HCT116 (cell line): ENCODE data around the gene SMIM45.

ENCODE experiments used
- ATAC-seq: fragments of 200-7000 bp; cut with Tn5 transposase; 2 replicates; pipeline ENCODE4 v1.9.1; 2020; ENCODE audit warnings: mild to moderate bottlenecking, moderate library complexity
- BruUV-seq: library from RNA; stranded (reverse); fragments of 400-500 nt; replicated peaks from 2 replicates; lab custom pipeline; 2021; lab: Mats Ljungman, UMichigan
- CTCF ChIA-PET: fragments of 300-600 bp; sonication (Branson Sonifier 250); formaldehyde crosslinking; loops from one replicate; lab custom pipeline; 2021; ENCODE audit warnings: antibody characterized with exemption; lab: Charles Lee
- POLR2A ChIA-PET: fragments of 300-600, 350-600 bp; sonication (Branson Sonifier 250); formaldehyde crosslinking; loops from one replicate; lab custom pipeline; 2021; ENCODE audit warnings: antibody characterized with exemption; lab: Charles Lee
- RAD21 ChIA-PET, 2 experiments: fragments of 300-600 bp; sonication (Branson Sonifier 250); formaldehyde crosslinking; loops; one replicate each; lab custom pipeline; 2023; ENCODE audit warnings: low total read pairs in 2 of 2; ENCODE audit not compliant: uncharacterized antibody in 2 of 2, unreplicated experiment in 2 of 2, low non-redundant PET in 1 of 2; lab: Charles Lee
- DNase-seq: peaks from one replicate; pipeline ENCODE4 v3.0.0-alpha.2; 2010; ENCODE audit warnings: low read depth, low spot score
- H2AFZ ChIP-seq: fragments of 200-600 bp; shearing (Covaris generic), sonication (generic); 2 replicates; pipeline ENCODE4 v1.6.1; 2017; ENCODE audit warnings: low read depth, mixed run types, mixed read lengths, antibody characterized with exemption, low read length; ENCODE audit not compliant: poor library complexity, severe bottlenecking
- H3K27ac ChIP-seq: 2 replicates; pipeline ENCODE4 v1.5.1; 2012; ENCODE audit warnings: low read depth, low read length
- H3K27me3 ChIP-seq: fragments of 200-600 bp; sonication (generic); 2 replicates; pipeline ENCODE4 v1.6.1; 2016; ENCODE audit warnings: mixed run types, low read length, mixed read lengths; ENCODE audit not compliant: insufficient read depth
- H3K36me3 ChIP-seq, 2 experiments: fragments of 200-500 bp in 1 of 2; fragments of 200-600 bp in 1 of 2; sonication (Bioruptor generic) in 1 of 2; sonication (generic) in 1 of 2; 2 replicates each; pipeline versions ENCODE4 v1.5.1 to v1.6.1; 2014 to 2016; ENCODE audit warnings: low read length in 2 of 2, inconsistent platforms in 1 of 2, mixed read lengths in 1 of 2, mixed run types in 1 of 2; ENCODE audit not compliant: insufficient read depth in 2 of 2, control insufficient read depth in 1 of 2
- H3K4me1 ChIP-seq, 2 experiments: fragments of 200-600 bp in 1 of 2; sonication (generic) in 1 of 2; 2 replicates each; pipeline versions ENCODE4 v1.5.1 to v1.6.1; 2012 to 2017; ENCODE audit warnings: low read length in 2 of 2, inconsistent platforms in 1 of 2, mild to moderate bottlenecking in 1 of 2, mixed read lengths in 1 of 2, mixed run types in 1 of 2, moderate library complexity in 1 of 2; ENCODE audit not compliant: insufficient read depth in 2 of 2, control insufficient read depth in 1 of 2
- H3K4me2 ChIP-seq: fragments of 200-600 bp; sonication (generic); 2 replicates; pipeline ENCODE4 v1.6.1; 2017; ENCODE audit warnings: mixed run types, low read length, mixed read lengths
- H3K4me3 ChIP-seq, 2 experiments: fragments of 200-600 bp in 1 of 2; sonication (generic) in 1 of 2; replicated peaks in 1 of 2; 2 replicates each; pipeline ENCODE4 v1.5.1; 2011 to 2016; ENCODE audit warnings: low read length in 2 of 2, control low read depth in 1 of 2, low read depth in 1 of 2, mild to moderate bottlenecking in 1 of 2, mixed read lengths in 1 of 2, mixed run types in 1 of 2
- H3K79me2 ChIP-seq: fragments of 200-600 bp; sonication (generic); 2 replicates; pipeline ENCODE4 v1.6.1; 2017; ENCODE audit warnings: mild to moderate bottlenecking, mixed run types, low read length, moderate library complexity, mixed read lengths; ENCODE audit not compliant: insufficient read depth
- H3K9ac ChIP-seq: fragments of 200-600 bp; sonication (generic); 2 replicates; pipeline ENCODE4 v1.6.1; 2016; ENCODE audit warnings: low read length, mixed read lengths
- H3K9me2 ChIP-seq: fragments of 200-600 bp; sonication (generic), shearing (Covaris generic); 2 replicates; pipeline ENCODE4 v1.6.1; 2017; ENCODE audit warnings: mixed run types, mild to moderate bottlenecking, moderate library complexity; ENCODE audit not compliant: insufficient read depth
- H3K9me3 ChIP-seq, 2 experiments: fragments of 200-500 bp in 1 of 2; fragments of 200-600 bp in 1 of 2; sonication (Bioruptor generic) in 1 of 2; sonication (generic) in 1 of 2; 2 replicates each; pipeline ENCODE4 v1.6.1; 2014 to 2017; ENCODE audit warnings: low read length in 2 of 2, mixed read lengths in 2 of 2, inconsistent platforms in 1 of 2, low read depth in 1 of 2, mild to moderate bottlenecking in 1 of 2, mixed run types in 1 of 2, moderate library complexity in 1 of 2; ENCODE audit not compliant: control insufficient read depth in 1 of 2, insufficient read depth in 1 of 2
- H4K20me1 ChIP-seq: fragments of 200-600 bp; sonication (generic), shearing (Covaris generic); 2 replicates; pipeline ENCODE4 v1.6.1; 2017; ENCODE audit warnings: mixed run types, mild to moderate bottlenecking, moderate library complexity; ENCODE audit not compliant: insufficient read depth
- ATF3 ChIP-seq: IDR thresholded peaks from 2 replicates; pipeline ENCODE4 v1.6.1; 2012
- CBX3 ChIP-seq: IDR thresholded peaks from 2 replicates; pipeline ENCODE4 v1.6.1; 2012; ENCODE audit warnings: low read depth
- CEBPB ChIP-seq: IDR thresholded peaks from 2 replicates; pipeline ENCODE4 v1.6.1; 2012; ENCODE audit warnings: low read depth
- EGR1 ChIP-seq: IDR thresholded peaks from 2 replicates; pipeline ENCODE4 v1.6.1; 2012; ENCODE audit warnings: low read depth
- ELF1 ChIP-seq: IDR thresholded peaks from 2 replicates; pipeline ENCODE4 v1.6.1; 2012; ENCODE audit warnings: low read depth, borderline replicate concordance
- MAX ChIP-seq: IDR thresholded peaks from 2 replicates; pipeline ENCODE4 v1.6.1; 2012
- RAD21 ChIP-seq: IDR thresholded peaks from 2 replicates; pipeline ENCODE4 v1.6.1; 2012; ENCODE audit warnings: low read depth, mild to moderate bottlenecking
- REST ChIP-seq: IDR thresholded peaks from 2 replicates; pipeline ENCODE4 v1.6.1; 2012; ENCODE audit warnings: low read depth
- SIN3A ChIP-seq: IDR thresholded peaks from 2 replicates; pipeline ENCODE4 v1.6.1; 2012; ENCODE audit warnings: low read depth
- TCF7L2 ChIP-seq: IDR thresholded peaks from 2 replicates; pipeline ENCODE4 v1.7.0; 2011; ENCODE audit warnings: borderline replicate concordance, inconsistent platforms; ENCODE audit not compliant: insufficient read depth, insufficient read length; ENCODE audit errors: extremely low read depth
- YY1 ChIP-seq: IDR thresholded peaks from 2 replicates; pipeline ENCODE4 v1.6.1; 2011; ENCODE audit warnings: low read length, low read depth, moderate library complexity, mild to moderate bottlenecking; ENCODE audit not compliant: insufficient replicate concordance; ENCODE audit errors: extremely low read depth
- intact Hi-C: fragments of 100-400 bp; cut with micrococcal nuclease; formaldehyde crosslinking; loops from 2 replicates; pipeline ENCODE4 v1.10.0; 2022

Gene SMIM45

GRCh38 chr22:41995211-41995610, 43.3 kb downstream of the SMIM45 start:
- H2AFZ ChIP-seq, result no peak overlapping the region
- no peak for ATAC-seq
- no TSS peak for BruUV-seq
- POLR2A ChIA-PET, result interaction anchor here (0.5 kb wide), 1 partner anchor 70 kb away, joined by 3 read pairs; no protein-coding TSS in a partner anchor
- no peaks in the 10 kb centered on the region; a peak in 1 of 4 replicates for H3K36me3 ChIP-seq
- no peaks in the 10 kb centered on the region for H3K9me3 ChIP-seq
- no peaks in the 10 kb centered on the region for H3K27me3 ChIP-seq
- CTCF ChIA-PET, result no interaction called here
- RAD21 ChIA-PET, result no interaction called here
- intact Hi-C loops, result no loop called here
- no peak overlapping the region for H3K27ac ChIP-seq
- no peaks in the 10 kb centered on the region for H3K79me2 ChIP-seq
- H4K20me1 ChIP-seq, result no peaks in the 10 kb centered on the region
- no peaks in the 10 kb centered on the region for H3K9me2 ChIP-seq
- H3K4me1 ChIP-seq, result no peaks in the 10 kb centered on the region
- no peak for DNase-seq
- no peak overlapping the region for H3K4me3 ChIP-seq
- no peak overlapping the region for H3K9ac ChIP-seq
- no peak for TF ChIP-seq RAD21
- no peak for TF ChIP-seq CEBPB
- no peak for TF ChIP-seq EGR1
- no peak for TF ChIP-seq YY1
- TF ChIP-seq MAX, result no peak
- TF ChIP-seq TCF7L2, result no peak
- no peak for TF ChIP-seq ELF1
- no peak overlapping the region for H3K4me2 ChIP-seq

GRCh38 chr22:41996826-41997225, 44.9 kb downstream of the SMIM45 start:
- H3K79me2 ChIP-seq, result no peaks in the 10 kb centered on the region
- no peaks in the 10 kb centered on the region; a peak in 1 of 4 replicates for H3K36me3 ChIP-seq
- no peaks in the 10 kb centered on the region for H3K27me3 ChIP-seq
- no peak overlapping the region for H3K27ac ChIP-seq
- H3K4me1 ChIP-seq, result no peaks in the 10 kb centered on the region
- no peak for ATAC-seq
- ChIA-PET RAD21 (no interaction called here), POLR2A (no interaction called here), CTCF (no interaction called here)
- intact Hi-C loops, result no loop called here
- TF ChIP-seq RAD21 (no peak), MAX (no peak), REST (no peak), ATF3 (no peak), SIN3A (no peak), CBX3 (no peak)
- no peak overlapping the region for H3K4me3 ChIP-seq
- H3K9me3 ChIP-seq, result no peaks in the 10 kb centered on the region
- BruUV-seq, result no TSS peak
- H3K9me2 ChIP-seq, result no peaks in the 10 kb centered on the region
- no peak overlapping the region for H2AFZ ChIP-seq
- no peak for DNase-seq
- H3K4me2 ChIP-seq, result no peak overlapping the region
- H4K20me1 ChIP-seq, result no peaks in the 10 kb centered on the region
- no peak overlapping the region for H3K9ac ChIP-seq
